PC-9 (cell line): Measurements from ENCODE around the gene MRPS24. TPM values are rescaled to one million over a fixed set of nuclear protein-coding genes. Genes with fewer than 3 reads are reported as not detected.

Source experiments
- BruUV-seq: library from RNA; stranded (reverse); fragments of 400-500 nt; replicated peaks from 2 replicates; lab custom pipeline; 2021; lab: Mats Ljungman, UMichigan
- CTCF ChIA-PET: fragments of 300-600 bp; sonication (Branson Sonifier 250); formaldehyde crosslinking; loops from one replicate; lab custom pipeline; 2022; ENCODE audit warnings: antibody characterized with exemption; lab: Charles Lee
- POLR2A ChIA-PET: fragments of 300-600 bp; sonication (Branson Sonifier 250); formaldehyde crosslinking; loops from one replicate; lab custom pipeline; 2022; ENCODE audit warnings: antibody characterized with exemption; ENCODE audit not compliant: unreplicated experiment; lab: Charles Lee
- DNase-seq, 2 experiments: peaks; one replicate each; pipeline versions ENCODE4 v3.0.0 to v3.0.0-alpha.2; 2015 to 2022; ENCODE audit warnings: mixed read lengths in 1 of 2
- H2AFZ ChIP-seq: fragments of 200-600 bp; sonication (generic); 2 replicates; pipeline ENCODE4 v1.8.1; 2017; ENCODE audit warnings: antibody characterized with exemption
- H3F3A ChIP-seq: fragments of 200-600 bp; sonication (generic); 2 replicates; pipeline ENCODE4 v1.8.1; 2017; ENCODE audit warnings: antibody characterized with exemption, mild to moderate bottlenecking, low read depth; ENCODE audit not compliant: insufficient read depth
- H3K27ac ChIP-seq: fragments of 200-600 bp; sonication (generic); 2 replicates; pipeline ENCODE4 v1.6.1; 2016; ENCODE audit warnings: mixed run types
- H3K27me3 ChIP-seq: fragments of 200-600 bp; sonication (generic); 2 replicates; pipeline ENCODE4 v1.6.1; 2016; ENCODE audit warnings: low read depth, mixed run types; ENCODE audit not compliant: insufficient read depth
- H3K36me3 ChIP-seq: fragments of 200-600 bp; sonication (generic); 2 replicates; pipeline ENCODE4 v1.6.1; 2016; ENCODE audit warnings: low read depth, mixed run types
- H3K4me1 ChIP-seq: fragments of 200-600 bp; sonication (generic); replicated peaks from 2 replicates; pipeline ENCODE4 v1.6.1; 2016; ENCODE audit warnings: mixed run types; ENCODE audit not compliant: insufficient read depth
- H3K4me2 ChIP-seq: fragments of 200-600 bp; sonication (generic); 2 replicates; pipeline ENCODE4 v1.6.1; 2017; ENCODE audit warnings: mixed run types
- H3K4me3 ChIP-seq: fragments of 200-600 bp; sonication (generic); 2 replicates; pipeline ENCODE4 v1.6.1; 2016; ENCODE audit warnings: mixed run types
- H3K79me2 ChIP-seq: fragments of 200-600 bp; sonication (generic); 2 replicates; pipeline ENCODE4 v1.6.1; 2017; ENCODE audit warnings: low read depth, mixed run types
- H3K9me2 ChIP-seq: fragments of 200-600 bp; sonication (generic); 2 replicates; pipeline ENCODE4 v1.8.1; 2017; ENCODE audit warnings: mild to moderate bottlenecking; ENCODE audit not compliant: insufficient read depth
- H3K9me3 ChIP-seq: fragments of 200-600 bp; sonication (generic); 2 replicates; pipeline ENCODE4 v1.8.1; 2016; ENCODE audit warnings: low read depth; ENCODE audit not compliant: insufficient read depth
- H4K20me1 ChIP-seq: fragments of 200-600 bp; sonication (generic); 2 replicates; pipeline ENCODE4 v1.8.1; 2017; ENCODE audit not compliant: insufficient read depth
- EZH2 ChIP-seq: fragments of 200-600 bp; sonication (generic); IDR thresholded peaks from 2 replicates; pipeline ENCODE4 v1.8.0; 2017; ENCODE audit warnings: antibody characterized with exemption, low read depth
- intact Hi-C: fragments of 100-400 bp; cut with micrococcal nuclease; formaldehyde crosslinking; loops from one replicate; pipeline ENCODE4 v1.10.0; 2022; ENCODE audit not compliant: unreplicated experiment
- total RNA-seq: library from RNA; stranded (reverse); gene quantifications from 2 replicates; pipeline ENCODE4 v1.2.3, GENCODE V29; 2021
- TF ChIP-seq, protein P1 (sequence below): fragments of 200-600 bp; sonication (generic); conservative IDR thresholded peaks from 2 replicates; pipeline ENCODE4 v1.6.1; 2017; ENCODE audit warnings: mixed run types, antibody characterized with exemption, mild to moderate bottlenecking, moderate library complexity

The MRPS24 gene
- total RNA-seq, 1 experiment from 2014 or later: 239 TPM

DNA sequence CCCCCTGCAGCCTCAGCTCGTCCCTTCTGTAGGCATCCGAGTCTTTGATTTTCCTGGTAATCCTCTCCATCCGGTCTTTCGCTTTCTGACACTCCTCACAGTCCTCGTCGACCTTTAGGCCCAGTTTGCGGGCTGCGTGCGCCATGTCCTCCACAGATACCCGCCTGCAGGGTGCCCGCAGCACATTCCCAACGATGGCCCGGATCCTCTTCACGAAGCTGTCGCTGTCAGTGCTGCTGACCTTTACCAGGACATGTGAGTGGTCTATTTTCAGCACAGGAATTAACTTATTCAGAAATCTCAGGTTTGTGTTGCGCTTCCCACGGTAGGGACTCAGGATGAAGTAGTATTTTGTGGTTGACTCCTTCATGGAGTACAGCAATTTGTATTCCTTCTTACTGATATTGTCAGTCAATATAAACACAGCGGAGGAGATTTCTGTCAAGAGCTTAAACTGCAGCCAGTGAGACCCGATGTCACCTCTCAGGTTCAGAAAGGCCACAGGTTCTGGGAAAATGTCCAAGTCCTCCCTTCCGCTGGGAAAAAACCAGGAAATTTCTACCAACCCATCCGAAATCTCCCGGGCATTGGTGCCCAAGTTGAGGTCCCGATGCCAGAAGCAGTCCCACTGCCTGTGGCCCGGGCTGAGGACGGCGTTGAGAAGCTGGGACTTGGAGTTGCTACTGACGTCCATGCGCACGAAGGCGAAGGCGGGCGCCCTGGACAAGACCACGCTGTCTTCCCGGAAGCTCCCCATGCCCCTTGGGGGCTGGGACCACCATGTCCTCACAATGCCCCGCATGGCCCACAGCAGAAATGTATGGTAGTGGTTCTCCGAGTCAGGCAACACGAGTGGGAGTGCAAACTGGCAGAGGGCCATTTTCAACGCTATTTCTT, 8.9 kb upstream of the MRPS24 start:
- H3K4me3 ChIP-seq: no peak overlapping the region
- no peak overlapping the region for H2AFZ ChIP-seq
- H3K4me1 ChIP-seq: peaks cover 21% of the 10 kb centered on the region
- H3K36me3 ChIP-seq: peaks cover 58% of the 10 kb centered on the region
- ChIA-PET POLR2A (no interaction called here), CTCF (no interaction called here)
- H3K9me2 ChIP-seq: no peaks in the 10 kb centered on the region
- peaks cover 5% of the 10 kb centered on the region; the same call in 1 of the 2 replicates for H4K20me1 ChIP-seq
- no peak overlapping the region for H3K27ac ChIP-seq
- H3F3A ChIP-seq: peaks cover 19% of the 10 kb centered on the region
- H3K27me3 ChIP-seq: no peaks in the 10 kb centered on the region
- H3K79me2 ChIP-seq: no peaks in the 10 kb centered on the region
- no peaks in the 10 kb centered on the region for H3K9me3 ChIP-seq
- DNase-seq: no peak
- no peak overlapping the region for H3K4me2 ChIP-seq
- TF ChIP-seq, protein P1, sequence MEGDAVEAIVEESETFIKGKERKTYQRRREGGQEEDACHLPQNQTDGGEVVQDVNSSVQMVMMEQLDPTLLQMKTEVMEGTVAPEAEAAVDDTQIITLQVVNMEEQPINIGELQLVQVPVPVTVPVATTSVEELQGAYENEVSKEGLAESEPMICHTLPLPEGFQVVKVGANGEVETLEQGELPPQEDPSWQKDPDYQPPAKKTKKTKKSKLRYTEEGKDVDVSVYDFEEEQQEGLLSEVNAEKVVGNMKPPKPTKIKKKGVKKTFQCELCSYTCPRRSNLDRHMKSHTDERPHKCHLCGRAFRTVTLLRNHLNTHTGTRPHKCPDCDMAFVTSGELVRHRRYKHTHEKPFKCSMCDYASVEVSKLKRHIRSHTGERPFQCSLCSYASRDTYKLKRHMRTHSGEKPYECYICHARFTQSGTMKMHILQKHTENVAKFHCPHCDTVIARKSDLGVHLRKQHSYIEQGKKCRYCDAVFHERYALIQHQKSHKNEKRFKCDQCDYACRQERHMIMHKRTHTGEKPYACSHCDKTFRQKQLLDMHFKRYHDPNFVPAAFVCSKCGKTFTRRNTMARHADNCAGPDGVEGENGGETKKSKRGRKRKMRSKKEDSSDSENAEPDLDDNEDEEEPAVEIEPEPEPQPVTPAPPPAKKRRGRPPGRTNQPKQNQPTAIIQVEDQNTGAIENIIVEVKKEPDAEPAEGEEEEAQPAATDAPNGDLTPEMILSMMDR: no peak
- no peak for TF ChIP-seq EZH2
- no TSS peak for BruUV-seq
- intact Hi-C loops: no loop called here

DNA sequence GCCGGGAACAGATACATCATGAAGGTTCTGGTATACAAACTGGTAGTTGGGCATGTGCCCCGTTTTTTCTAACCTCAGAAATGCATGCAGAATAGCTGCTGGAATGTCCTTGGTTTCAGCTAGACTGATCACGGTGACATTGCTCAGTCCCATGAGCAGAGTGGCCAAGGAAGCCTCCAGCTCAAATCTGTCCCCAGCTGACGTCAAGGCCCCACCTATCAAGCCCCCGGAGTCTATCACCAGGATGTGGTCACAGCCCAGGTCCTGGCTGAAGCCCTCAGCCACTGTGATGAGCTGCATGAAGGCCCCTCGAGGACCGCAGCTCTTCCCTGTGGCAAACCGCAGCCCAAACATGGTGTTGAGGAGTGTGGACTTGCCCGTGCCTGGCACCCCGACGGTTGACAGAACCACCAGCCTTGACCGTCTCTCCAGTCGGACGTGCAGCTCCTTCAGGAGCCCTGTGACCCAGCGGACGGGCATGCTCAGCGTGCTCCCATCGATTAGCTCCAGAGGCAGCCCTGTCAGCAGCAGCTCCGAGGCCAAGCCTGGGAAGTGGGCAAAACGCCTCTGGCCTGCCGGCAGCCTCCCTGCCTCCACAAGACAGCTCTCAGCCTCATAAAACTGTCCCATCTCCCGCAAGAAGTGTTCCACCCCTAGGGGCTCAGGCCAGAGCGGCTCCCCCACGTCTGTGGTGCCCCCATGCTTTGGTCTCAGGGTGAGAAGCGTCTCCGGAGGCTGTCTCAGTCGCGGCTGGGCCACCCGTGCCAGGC, 7.8 kb upstream of the MRPS24 start:
- H3K79me2 ChIP-seq: no peaks in the 10 kb centered on the region
- H3K9me2 ChIP-seq: no peaks in the 10 kb centered on the region
- no peaks in the 10 kb centered on the region; the same call in 1 of the 2 replicates for H4K20me1 ChIP-seq
- H3F3A ChIP-seq: peaks cover 28% of the 10 kb centered on the region
- H3K36me3 ChIP-seq: peaks cover 54% of the 10 kb centered on the region
- BruUV-seq: no TSS peak
- H3K27ac ChIP-seq: no peak overlapping the region
- H2AFZ ChIP-seq: no peak overlapping the region
- intact Hi-C loops: no loop called here
- no peak overlapping the region for H3K4me3 ChIP-seq
- no peak for TF ChIP-seq EZH2
- TF ChIP-seq, protein P1: no peak
- no peak for DNase-seq
- H3K27me3 ChIP-seq: no peaks in the 10 kb centered on the region
- CTCF ChIA-PET: no interaction called here
- no peaks in the 10 kb centered on the region for H3K9me3 ChIP-seq
- no peak overlapping the region for H3K4me2 ChIP-seq
- POLR2A ChIA-PET: no interaction called here
- H3K4me1 ChIP-seq: peaks cover 31% of the 10 kb centered on the region

DNA sequence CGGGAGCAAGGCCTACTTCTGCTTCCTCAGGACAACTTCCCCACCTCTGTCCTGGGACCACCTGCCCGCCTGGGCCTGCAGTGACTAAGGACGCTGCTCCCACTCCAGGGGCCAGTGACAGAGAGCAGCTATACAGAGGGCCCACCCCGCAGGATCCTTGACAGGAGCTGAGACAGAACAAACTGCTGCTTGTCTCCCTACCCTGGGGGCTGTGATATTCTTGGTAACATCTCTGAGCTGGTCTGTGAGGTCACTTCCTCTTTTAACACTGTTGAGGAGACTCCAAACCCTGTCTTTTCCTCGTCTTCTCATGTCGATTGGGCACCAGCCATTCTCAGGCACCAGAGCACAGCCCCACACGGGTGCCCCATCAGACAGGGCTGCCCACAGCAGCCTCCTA, 6.9 kb upstream of the MRPS24 start:
- POLR2A ChIA-PET: no interaction called here
- Histone ChIP-seq H3K4me3 (no peak overlapping the region), H4K20me1 (no peaks in the 10 kb centered on the region; the same call in 1 of the 2 replicates), H3K9me2 (no peaks in the 10 kb centered on the region), H3F3A (peaks cover 33% of the 10 kb centered on the region), H3K4me1 (peaks cover 40% of the 10 kb centered on the region), H3K27ac (no peak overlapping the region), H2AFZ (no peak overlapping the region), H3K27me3 (no peaks in the 10 kb centered on the region), H3K79me2 (no peaks in the 10 kb centered on the region), H3K36me3 (peaks cover 45% of the 10 kb centered on the region), H3K9me3 (no peaks in the 10 kb centered on the region), H3K4me2 (no peak overlapping the region)
- no peak for DNase-seq
- intact Hi-C loops: no loop called here
- BruUV-seq: no TSS peak
- TF ChIP-seq, protein P1: no peak
- no peak for TF ChIP-seq EZH2
- CTCF ChIA-PET: no interaction called here
